ENCODE measurements around the gene THSD7B.
A peak's percentile ranks its signal among the peaks of the same experiment; 100 is the strongest.

THSD7B gene, protein sequence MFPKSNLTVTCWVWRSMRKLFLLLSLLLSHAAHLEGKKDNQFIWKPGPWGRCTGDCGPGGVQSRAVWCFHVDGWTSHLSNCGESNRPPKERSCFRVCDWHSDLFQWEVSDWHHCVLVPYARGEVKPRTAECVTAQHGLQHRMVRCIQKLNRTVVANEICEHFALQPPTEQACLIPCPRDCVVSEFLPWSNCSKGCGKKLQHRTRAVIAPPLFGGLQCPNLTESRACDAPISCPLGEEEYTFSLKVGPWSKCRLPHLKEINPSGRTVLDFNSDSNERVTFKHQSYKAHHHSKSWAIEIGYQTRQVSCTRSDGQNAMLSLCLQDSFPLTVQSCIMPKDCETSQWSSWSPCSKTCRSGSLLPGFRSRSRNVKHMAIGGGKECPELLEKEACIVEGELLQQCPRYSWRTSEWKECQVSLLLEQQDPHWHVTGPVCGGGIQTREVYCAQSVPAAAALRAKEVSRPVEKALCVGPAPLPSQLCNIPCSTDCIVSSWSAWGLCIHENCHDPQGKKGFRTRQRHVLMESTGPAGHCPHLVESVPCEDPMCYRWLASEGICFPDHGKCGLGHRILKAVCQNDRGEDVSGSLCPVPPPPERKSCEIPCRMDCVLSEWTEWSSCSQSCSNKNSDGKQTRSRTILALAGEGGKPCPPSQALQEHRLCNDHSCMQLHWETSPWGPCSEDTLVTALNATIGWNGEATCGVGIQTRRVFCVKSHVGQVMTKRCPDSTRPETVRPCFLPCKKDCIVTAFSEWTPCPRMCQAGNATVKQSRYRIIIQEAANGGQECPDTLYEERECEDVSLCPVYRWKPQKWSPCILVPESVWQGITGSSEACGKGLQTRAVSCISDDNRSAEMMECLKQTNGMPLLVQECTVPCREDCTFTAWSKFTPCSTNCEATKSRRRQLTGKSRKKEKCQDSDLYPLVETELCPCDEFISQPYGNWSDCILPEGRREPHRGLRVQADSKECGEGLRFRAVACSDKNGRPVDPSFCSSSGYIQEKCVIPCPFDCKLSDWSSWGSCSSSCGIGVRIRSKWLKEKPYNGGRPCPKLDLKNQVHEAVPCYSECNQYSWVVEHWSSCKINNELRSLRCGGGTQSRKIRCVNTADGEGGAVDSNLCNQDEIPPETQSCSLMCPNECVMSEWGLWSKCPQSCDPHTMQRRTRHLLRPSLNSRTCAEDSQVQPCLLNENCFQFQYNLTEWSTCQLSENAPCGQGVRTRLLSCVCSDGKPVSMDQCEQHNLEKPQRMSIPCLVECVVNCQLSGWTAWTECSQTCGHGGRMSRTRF (N-terminal part only)

DNA sequence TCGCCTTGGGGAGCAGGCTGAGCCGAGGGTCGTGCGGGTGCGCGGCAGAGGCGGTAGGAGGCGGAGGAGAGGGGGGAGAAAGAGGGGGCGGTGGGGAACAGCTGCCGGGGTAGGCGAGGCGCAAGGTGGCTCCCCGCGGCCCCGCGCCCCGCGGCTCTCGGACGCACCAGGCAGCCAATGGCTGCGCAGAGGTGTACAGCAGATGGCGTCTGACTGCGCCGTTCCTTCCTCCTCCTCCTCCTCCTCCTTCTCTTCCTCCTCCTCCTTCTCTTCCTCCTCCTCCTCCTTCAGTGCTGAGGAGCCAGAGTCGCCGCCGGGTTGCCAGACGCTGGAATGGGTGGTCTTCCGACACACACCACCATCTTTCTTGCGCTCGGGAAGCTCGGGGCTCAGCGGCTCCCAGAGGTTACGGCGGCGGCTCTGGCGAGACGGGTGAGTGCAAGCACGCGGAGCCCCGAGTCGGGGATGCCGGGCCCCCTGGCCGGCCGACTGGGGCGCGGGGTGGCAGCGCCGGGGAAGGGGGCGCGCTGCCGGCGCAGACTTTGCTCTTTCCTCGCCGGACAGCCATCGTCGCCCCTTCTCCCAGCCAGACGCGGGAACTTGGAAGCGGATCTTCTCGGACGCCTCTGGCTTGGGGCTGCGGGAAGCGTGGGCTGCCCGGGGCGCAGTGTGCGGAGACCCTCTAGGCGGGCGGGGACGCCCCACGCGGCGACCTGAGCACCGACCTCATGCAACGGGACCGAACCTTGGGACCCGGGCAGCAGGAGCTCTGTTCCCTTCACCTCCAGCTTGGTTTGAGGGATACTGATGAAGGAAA lies at the start of gene THSD7B:
TSS of gene THSD7B (plus strand) at position 290 of the 817 bp plus-strand sequence. CDS start 116,634 bp downstream, outside the sequence.
- H3K4me3 ChIP-seq (ENCODE audit: low read depth, low read length): peak within 1 kb of the TSS; percentile 21; the same call in 1 of the 2 replicates
- DNase-seq (ENCODE audit: low read depth): no peak
- TF ChIP-seq, protein P1, sequence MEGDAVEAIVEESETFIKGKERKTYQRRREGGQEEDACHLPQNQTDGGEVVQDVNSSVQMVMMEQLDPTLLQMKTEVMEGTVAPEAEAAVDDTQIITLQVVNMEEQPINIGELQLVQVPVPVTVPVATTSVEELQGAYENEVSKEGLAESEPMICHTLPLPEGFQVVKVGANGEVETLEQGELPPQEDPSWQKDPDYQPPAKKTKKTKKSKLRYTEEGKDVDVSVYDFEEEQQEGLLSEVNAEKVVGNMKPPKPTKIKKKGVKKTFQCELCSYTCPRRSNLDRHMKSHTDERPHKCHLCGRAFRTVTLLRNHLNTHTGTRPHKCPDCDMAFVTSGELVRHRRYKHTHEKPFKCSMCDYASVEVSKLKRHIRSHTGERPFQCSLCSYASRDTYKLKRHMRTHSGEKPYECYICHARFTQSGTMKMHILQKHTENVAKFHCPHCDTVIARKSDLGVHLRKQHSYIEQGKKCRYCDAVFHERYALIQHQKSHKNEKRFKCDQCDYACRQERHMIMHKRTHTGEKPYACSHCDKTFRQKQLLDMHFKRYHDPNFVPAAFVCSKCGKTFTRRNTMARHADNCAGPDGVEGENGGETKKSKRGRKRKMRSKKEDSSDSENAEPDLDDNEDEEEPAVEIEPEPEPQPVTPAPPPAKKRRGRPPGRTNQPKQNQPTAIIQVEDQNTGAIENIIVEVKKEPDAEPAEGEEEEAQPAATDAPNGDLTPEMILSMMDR (IDR thresholded peaks at IDR 0.05; ENCODE audit: low read depth, low read length, missing control alignments): no peak

DNA sequence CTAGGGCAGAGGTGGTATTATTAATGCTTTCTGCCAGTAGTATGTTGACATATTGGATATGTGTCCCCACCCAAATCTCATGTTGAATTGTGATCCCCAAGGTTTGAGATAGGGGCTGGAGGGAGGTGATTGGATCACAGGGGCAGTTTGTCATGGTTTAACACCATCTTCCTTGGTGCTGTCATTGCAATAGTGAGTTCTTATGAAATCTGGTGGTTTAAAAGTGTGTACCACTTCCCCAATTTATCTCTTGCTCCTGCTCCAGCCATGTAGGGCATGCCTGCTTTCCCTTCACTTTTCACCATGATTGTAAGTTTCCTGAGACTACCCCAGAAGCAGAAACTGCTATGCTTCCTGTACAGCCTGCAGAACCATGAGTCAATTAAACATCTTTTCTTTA lies 47.1 kb upstream of the THSD7B start:
- TF ChIP-seq, protein P1 (IDR thresholded peaks at IDR 0.05; ENCODE audit: low read depth, low read length, missing control alignments): no peak
- no peak for DNase-seq (ENCODE audit: low read depth)
- H3K4me3 ChIP-seq (ENCODE audit: low read depth, low read length): no peak overlapping the region

DNA sequence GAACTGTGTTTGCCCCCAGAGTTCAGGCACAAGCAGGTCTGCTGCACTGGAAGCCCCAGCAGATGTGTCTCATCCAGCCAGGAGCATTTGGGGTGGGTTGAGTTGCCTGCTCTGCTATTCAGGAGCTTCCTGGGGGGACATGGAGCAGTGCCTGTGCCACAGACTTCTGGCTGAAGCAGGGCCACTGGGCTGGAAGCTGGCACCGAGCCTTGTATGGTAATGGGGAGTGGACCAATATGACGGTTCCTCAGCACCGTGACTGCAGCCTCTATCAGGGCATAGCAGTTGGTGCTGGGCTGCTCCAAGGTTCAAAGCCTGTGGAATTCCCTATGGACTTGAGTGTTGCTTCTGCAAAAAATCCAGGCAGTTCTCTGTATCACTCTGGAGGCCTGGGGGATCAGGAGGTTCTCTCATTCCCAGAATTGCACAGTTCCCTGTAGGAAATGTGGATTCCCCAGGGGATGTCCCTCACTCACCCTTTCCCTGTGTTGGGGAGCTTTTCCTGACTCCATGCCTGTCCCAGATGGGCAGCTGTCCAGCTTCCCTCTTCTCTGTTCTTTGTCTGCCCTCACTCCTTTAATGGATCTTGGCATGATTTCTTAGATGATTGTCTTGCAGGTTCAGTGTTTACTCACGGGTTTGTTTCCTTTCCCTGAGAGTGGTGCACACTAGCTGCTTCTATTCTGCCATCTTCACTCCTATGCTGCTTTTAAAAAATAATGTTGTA lies 37.2 kb upstream of the THSD7B start:
- TF ChIP-seq, protein P1 (IDR thresholded peaks at IDR 0.05; ENCODE audit: low read depth, low read length, missing control alignments): no peak
- no peak overlapping the region for H3K4me3 ChIP-seq (ENCODE audit: low read depth, low read length)
- no peak for DNase-seq (ENCODE audit: low read depth)

DNA sequence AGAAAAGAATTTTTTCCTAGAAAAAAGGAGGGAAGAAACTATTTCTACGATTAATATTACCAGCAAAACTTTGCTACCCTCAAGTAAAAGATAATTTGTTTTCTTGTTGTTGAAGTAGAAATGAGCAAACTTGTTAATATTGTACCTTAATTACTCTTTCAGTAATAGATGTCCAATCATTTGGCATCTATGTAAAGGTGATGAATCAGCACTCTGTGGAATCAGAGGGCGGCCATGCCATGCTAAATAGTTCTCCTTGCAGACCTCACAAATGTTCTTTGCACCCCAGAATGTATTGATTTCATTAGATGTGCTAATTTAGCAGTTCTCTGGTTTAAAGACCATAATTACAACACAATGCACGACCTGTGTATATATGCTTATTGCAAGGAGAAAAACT lies 29.1 kb upstream of the THSD7B start:
- TF ChIP-seq, protein P1 (IDR thresholded peaks at IDR 0.05; ENCODE audit: low read depth, low read length, missing control alignments): no peak
- no peak overlapping the region for H3K4me3 ChIP-seq (ENCODE audit: low read depth, low read length)
- DNase-seq (ENCODE audit: low read depth): no peak

DNA sequence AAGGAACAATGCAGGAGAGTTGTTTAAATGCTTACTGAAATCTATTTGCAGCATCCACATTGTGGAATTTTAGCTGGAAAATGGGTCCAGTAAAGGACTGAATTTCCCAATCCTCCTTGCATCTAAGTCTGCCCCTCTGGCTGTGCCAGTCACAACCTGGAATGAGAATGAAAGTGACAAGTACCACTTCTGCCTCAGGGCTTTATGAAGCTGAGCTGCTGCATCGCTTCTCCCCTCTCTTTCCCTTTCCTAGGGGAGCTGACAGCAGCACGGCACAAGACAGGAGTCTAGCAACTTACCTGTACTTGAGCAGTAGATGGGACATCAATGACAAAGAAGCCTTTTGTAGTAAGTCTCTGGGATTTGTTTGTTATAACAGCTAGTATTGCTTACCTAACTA lies 27.3 kb upstream of the THSD7B start:
- TF ChIP-seq, protein P1 (IDR thresholded peaks at IDR 0.05; ENCODE audit: low read depth, low read length, missing control alignments): no peak

More for the DNA sequence above, 27.3 kb upstream of the THSD7B start:
- H3K4me3 ChIP-seq (ENCODE audit: low read depth, low read length): no peak overlapping the region
- no peak for DNase-seq (ENCODE audit: low read depth)

Data from GM12864 (cell line).